Umbilical cord (tissue), 2 donors: Measurements from ENCODE around the gene ZNF598. TPM values are rescaled to one million over a fixed set of nuclear protein-coding genes. Genes with fewer than 3 reads are reported as not detected.

Experiments used
- DNase-seq: peaks from one replicate; pipeline ENCODE4 v3.0.0-alpha.2; 2015; ENCODE audit warnings: low spot score
- total RNA-seq: library from RNA; depleted of rRNA; stranded (reverse); fragments of >200 nt; gene quantifications from one replicate; pipeline ENCODE4 v1.2.3, GENCODE V29; 2014; ENCODE audit warnings: low replicate concordance; ENCODE audit not compliant: insufficient read depth

ZNF598 gene
- 4.8 TPM for total RNA-seq

DNA sequence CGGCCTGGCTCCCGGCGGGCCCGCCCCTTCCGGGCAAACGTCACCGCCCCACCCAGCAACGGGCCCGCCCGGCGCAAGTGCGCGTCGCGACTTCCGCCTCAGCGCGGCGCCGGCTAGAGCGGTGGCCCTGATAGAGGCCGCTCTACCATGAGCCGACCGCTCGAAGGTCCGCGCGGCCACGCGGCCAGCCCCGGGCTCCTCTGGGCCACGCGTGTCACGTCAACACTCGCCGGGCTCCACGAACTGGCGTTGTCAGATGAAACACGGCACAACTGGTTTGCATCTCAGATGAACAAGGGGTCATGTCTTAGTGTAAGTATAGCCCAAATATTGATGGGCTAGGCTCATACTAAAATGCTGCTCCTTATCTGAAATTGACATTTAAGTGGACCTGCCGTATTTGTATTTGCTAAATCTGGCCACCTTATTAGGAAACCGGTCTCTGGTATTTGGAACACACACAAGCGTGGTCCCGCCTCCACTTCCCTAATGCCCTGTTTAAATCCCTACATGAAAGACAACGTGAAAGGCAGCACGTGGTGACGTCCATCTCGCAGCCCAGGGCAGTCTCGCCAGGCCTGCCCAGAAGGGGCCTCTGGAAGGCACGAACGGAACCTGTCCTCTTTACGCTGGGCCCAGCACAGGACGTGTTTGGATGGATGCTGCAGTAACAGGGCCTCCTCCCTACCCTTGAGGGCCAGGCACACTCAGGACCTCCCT, at the start of gene ZNF598:
Gene ZNF598 (minus strand): TSS at position 31 of the 720 bp plus-strand sequence.
- DNase-seq = peak; percentile 88

DNA sequence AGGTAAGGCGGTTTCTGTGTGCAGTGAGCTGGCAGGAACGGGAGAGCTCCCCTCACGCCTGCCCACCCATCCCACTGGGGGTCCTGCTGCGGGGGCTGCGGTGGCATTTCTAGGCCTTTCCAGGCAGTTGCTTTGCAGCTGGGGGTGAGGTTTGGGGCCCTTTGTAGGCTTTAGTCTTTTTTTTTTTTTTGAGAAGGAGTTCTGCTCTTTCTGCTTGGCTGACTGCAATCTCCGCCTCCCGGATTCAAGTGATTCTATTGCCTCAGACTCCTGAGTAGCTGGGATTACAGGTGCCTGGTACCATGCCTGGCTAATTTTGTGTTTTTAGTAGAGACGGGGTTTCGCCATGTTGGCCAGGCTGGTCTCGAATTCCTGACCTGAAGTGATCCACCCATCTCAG, 49.3 kb upstream of the ZNF598 start:
- no peak for DNase-seq

DNA sequence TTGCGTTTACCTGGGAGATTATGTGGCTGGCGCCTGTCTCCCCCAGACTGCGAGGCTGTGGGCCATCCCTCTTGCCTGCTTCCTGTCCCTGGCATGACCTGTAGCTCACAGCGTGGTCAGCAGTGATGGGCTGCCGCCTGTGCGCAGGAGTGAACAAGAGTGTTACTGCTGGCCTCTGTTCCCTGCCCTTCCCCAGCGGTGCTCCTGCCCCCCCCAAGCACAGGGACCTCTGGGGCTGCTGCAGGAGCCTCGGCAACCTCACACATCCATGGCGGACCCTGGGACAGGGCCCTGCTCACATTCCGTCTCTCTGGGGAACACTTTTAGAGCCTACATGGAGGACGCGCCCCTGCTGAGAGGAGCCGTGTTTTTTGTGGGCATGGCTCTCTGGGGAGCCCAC, 48.8 kb upstream of the ZNF598 start:
- no peak for DNase-seq

DNA sequence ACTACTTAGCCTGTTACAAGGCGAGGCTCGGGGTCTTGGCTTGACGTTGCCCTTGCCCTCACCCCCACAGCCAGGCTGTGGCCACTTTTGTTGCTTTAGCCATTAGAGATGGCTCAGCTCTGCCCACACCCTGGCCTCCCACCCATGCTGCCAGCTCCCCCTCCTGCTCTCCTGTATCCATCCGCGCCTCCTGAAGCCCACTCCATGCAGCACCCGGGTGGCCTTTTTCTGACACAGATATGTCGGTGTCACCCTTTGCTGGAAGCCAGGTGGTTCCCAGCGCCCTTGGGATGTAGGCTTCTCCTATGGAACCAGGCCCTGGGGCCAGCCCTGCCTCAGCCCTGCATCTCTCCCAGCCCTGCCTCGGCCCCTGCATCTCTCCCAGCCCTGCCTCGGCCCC, 47.8 kb upstream of the ZNF598 start:
- no peak for DNase-seq

DNA sequence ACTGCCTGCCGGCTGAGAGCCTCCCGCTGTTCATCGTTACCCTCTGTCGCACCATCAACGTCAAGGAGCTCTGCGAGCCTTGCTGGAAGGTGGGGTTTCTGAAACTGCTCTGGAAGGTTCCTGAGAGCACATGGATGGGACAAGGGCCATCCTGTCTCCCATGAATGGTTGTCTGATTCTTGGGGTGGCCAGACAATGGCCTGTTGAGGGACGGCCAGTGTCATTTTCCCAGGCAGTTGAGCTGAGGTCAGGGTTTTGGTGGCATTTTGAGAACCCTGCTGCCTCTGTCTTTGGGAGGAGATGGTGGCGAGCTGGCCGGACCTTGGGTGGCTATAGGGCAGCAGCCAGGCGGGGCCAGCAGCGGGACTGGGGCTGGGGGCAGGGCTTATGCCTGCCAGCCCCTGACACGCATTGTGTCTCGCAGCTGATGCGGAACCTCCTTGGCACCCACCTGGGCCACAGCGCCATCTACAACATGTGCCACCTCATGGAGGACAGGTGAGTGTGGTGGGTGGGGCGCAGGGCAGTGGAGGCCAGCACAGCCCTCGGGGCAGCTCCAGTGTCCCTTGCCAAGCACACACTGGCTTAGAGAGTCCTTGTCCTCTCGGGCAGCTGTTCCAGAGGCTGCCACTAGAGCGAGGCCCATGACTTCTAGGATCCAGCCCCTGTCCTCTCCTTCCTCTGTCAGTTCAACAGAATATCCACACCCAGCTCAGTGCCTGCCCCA, 47.2 kb upstream of the ZNF598 start:
- DNase-seq = no peak

DNA sequence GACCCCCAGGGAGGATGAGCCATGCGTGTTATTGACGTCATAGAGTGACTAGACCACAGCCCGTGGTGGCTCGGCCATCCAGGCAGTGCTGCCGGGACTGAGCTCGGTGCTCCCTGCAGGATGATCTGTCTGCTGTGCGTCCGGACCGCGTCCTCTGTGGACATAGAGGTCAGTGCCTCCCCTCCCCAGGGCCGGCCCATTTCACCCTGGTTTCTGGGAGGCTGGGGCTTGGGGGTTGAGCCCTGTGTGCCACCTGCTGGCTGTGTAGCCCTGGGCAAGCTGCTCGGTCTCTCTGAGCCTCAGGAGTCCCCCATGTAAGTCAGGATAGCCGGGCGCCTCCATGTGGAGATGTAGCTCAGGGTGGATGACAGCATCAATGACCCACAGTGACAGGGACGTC, 46.5 kb upstream of the ZNF598 start:
- DNase-seq = no peak

DNA sequence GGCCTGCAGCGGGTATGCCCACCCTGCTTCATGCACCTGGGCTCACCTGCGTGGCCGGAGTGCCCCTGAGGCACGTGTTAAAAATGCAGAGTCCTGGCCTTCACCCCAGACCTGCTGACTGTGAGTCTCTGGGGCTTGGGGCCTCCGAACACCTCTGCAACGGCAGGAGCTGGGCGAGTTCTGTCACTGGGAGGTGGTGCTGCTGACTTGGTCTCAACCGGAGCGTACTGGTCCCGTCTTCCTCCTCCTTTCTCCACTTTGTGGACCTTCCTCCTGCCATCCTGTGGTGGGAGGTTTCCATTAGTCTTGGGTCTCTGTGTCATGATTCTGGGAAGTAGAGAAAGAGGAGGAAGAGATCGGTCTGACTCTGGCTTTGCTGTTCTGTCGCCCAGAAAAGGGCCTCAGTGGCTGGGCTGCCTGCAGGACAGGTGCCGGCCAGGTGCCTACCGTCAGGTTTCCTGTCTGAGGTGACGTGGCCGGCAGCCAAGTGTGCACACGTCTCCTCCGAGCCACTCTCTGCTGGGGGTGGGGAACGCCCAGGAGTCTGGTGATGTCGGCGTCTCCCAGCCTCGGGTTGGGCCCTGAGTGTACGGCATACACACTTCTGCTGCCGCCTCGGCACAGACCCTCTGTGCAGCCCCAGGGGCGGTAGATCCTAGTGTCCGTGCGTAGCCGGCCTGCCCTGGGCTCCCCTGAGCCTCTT, 45.1 kb upstream of the ZNF598 start:
- DNase-seq = no peak

DNA sequence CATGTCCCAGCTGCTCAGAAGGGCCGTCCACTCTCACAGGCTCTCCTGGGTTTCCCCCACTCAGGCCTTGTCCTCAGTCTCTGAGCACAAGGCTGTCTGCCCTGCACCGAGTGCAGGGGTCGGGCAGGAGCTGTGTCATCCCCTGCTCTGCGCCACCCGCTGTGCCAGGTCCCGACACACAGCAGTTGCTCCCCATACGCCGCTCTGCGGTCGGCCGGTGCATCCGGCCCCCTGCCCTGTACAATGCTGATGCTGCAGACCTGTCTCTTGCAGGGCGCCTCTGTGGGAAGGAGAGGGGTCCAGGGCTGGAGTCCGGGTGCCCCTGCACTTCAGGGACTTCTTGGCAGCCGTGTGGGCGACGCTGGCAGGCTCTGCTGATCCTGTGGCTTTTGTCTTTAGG, 44.3 kb upstream of the ZNF598 start:
- DNase-seq = no peak

DNA sequence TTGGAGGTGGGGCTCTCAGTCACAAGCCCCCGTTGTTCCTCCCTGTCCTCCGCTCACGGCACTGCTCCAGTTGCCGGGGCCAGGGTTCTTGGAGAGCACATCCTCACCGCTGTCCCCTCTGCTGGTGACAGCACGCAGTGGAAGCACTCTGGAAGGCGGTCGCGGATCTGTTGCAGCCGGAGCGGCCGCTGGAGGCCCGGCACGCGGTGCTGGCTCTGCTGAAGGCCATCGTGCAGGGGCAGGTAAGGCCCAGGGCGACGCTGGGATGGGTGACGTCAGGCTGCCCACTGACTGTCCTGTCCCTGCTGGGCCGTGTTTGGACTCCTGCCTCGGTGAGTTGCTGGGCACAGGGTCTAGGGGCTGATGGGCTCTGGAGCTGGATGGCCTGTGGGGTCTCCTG, 43.6 kb upstream of the ZNF598 start:
- DNase-seq = no peak

DNA sequence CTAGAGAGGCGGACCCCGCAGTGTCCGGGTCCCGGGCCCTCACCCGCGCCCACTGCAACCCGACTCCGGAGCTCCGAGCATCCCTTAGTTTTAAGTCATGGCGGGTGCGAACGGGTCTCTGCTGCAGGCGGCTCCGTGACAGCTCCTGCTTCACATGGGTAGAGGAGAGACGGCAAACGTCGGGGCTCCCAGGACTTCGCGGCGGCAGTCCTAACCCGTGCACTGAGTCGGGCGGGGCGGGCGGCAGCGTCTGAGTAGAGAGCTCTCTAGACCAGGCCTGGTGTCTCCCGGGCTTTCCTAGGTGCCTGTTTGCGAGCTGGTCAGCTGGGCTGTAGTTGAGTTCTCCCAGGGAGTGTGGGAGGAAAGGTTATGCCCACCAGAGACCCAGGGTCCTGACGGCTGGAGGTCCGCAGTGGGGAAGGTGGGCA, 38.5 kb upstream of the ZNF598 start:
- DNase-seq = no peak

DNA sequence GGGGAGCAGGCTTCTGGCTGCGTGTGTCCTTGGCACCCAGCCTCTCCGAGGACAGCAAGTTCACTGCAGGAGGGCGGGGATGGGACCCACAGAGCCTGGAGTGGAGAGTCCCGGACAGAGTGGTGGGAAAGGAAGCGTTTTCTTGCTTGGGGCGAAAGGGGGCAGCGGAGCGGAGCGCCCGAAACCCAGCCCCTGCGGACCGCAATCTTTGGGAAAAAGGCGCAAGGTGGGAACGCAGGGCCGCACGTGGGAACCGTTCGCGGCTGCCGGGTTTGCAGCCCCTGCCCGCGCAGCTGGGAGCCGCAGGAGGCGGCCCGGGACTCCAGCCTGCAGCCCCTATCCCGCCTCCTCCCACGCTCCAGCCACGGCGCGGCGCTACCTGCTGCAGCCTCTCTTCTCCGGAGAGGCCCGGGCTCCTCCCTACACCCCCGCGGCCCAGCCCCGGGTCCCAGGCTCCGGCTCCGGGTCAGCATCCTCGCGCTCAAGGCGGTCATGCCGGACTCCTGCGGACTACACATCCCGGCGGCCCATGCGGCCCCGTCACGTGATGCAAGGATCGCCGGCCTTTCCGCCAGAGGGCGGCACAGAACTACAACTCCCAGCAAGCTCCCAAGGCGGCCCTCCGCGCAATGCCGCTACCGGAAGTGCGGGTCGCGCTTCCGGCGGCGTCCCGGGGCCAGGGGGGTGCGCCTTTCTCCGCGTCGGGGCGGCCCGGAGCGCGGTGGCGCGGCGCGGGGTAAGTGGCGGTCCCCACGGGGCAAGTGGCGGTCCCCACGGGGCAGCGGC, 37.9 kb upstream of the ZNF598 start, which contains the start of the genes NTHL1 and TSC2:
Gene NTHL1 (minus strand): TSS at position 505 of the 786 bp plus-strand sequence. CDS start 11 bp downstream, at position 494.
Gene TSC2 (plus strand): TSS at position 656 of the 786 bp plus-strand sequence. CDS start 631 bp downstream, outside the sequence.
- peak; percentile 98 for DNase-seq

DNA sequence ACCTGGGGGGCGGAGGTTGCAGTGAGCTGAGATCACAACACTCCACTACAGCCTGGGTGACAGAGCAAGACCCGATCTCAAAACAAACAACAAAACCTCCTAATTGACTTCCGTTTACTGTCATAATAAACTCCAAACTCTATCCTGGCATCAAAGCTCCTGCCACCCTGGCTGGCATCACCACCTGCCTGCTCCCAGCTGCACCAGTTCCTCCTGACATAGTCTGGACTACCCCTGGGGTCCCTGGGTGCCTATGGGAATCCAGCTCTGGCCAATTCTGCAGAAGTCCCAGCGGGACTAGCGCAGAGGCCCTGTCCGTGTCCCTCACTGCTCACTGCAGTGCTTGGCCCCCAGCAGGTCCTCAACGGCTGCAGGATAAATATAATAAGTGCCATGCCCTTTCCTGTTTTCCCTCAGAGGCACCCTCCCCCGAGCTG, 37.3 kb upstream of the ZNF598 start:
- no peak for DNase-seq

DNA sequence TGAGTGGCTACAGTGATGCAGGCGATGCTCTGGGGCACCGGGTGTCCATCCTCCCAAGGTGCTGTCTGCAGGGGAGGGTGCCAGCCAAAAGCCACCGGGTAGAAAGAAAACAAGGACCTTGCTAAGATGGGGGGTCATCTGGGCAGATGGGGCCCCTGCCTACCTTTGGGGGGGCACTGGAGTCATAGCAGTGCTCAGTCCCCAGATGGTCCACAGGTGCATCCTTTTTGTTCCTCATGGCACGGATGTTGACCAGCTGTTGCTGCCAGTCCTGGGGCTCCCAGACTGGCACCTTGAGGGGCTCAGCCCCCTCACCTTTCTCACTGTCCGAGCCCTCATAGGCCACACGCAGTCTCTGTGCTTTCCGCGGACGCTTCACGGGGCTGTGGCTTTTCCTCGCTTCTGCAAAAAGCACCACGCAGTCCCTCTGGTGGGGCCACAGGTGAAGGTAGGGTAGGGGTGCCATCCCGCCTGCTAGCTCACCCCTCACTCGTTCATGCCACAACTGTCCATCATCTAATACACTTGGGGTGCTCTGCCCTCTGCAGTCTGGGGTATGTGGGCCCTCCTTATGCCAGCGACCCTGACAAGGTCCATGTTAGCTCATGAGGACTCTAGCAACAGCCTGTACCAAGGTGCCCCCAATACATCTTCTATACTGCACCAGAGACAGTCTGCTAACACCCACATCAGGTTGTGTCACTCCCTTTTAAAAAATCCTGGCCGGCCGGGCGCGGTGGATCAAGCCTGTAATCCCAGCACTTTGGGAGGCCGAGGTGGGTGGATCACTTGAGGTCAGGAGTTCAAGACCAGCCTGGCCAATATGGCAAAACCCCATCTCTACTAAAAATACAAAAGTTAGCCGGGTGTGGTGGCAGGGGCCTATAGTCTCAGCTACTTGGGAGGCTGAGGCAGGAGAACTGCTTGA, 36.6 kb upstream of the ZNF598 start:
- DNase-seq = no peak

DNA sequence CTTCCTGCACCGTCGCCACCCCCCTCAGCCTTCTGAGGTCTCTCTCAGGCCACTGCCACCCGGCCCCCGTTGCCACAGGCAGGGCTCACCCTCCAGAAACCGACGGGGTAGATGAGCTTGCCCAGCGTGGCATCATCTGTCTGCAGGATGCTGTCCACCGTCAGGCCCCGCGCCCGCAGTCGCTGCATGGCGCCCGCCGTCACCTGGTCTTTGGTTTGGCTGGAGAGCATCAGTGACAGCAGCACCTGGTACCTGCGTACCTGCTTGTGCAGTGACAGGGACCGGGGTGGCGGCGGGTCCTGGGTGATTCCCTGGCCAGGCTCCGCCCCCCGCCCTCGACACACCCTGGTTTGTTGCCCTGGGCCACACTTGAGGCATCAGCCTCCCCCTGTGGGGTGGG, 34.9 kb upstream of the ZNF598 start:
- no peak for DNase-seq

DNA sequence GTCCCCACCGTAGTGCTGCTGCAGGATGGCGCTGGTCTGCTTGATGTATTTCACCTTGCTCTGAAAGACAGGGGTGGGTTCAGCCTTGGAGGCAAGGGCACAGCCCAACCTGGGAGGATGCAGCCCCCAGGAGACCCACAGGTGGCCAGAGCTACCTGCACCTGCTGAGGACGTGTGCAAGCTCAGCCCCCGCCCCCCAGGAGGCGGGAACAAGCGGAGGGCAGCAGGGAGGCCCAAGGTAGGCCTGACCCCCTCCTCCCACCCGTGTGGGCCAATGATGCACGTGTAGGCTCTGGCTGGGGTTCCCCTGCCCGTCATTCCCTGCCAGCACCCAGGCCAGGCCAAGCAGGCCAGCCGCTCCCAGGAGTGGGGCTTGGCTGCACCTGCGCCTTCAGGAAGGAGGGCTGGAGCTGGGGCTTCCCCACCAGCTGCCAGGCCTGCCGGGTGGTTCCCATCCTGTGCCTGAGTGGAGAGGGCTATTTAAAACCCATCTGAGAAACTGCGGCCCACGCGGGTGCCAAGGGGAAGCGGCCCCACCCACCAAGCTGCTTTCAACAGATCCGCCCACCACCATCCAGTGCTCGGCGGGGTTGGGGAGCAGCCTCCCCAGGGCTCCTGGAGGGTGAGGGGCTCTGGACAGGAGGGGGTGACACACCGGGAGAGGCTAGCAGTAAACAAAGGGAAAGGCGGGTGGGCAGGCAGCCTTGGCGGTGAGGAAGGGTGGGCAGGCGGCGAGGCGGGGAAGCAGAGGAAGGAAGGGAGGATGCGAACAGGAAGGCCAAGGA, 34.2 kb upstream of the ZNF598 start:
- DNase-seq = peak; percentile 41

DNA sequence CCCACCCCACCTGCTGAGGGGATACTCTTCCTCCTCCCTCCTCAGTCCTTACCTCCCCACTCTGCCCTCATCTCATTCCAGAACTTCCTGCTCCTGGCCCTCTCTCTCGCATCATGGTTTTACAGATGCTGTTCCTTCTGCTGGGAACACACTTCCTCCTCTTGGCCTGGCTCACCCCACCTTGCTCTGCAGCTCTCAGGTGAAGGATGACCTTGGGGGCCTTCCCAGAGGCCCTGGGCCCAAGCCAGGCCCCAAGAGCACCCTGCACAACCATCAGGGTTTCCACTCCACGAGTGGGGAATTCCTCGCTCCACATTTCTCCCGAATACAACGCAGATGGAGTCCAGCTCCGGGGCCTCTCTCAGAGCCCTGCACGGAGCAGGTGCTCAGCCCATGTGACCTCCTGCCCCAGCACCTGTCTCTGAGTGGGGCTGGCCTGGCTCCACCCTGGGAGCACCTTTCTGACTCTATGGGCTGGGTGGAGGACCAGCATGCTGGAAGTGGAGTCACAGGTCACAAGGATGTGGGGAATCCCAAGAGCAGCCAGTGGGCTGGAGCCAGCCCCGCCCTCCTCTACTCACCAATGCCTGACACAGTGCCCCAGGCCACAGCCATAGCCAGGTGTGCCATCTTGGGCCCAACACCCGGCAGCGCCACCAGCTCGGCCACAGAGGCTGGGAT, 33.5 kb upstream of the ZNF598 start:
- DNase-seq = no peak

DNA sequence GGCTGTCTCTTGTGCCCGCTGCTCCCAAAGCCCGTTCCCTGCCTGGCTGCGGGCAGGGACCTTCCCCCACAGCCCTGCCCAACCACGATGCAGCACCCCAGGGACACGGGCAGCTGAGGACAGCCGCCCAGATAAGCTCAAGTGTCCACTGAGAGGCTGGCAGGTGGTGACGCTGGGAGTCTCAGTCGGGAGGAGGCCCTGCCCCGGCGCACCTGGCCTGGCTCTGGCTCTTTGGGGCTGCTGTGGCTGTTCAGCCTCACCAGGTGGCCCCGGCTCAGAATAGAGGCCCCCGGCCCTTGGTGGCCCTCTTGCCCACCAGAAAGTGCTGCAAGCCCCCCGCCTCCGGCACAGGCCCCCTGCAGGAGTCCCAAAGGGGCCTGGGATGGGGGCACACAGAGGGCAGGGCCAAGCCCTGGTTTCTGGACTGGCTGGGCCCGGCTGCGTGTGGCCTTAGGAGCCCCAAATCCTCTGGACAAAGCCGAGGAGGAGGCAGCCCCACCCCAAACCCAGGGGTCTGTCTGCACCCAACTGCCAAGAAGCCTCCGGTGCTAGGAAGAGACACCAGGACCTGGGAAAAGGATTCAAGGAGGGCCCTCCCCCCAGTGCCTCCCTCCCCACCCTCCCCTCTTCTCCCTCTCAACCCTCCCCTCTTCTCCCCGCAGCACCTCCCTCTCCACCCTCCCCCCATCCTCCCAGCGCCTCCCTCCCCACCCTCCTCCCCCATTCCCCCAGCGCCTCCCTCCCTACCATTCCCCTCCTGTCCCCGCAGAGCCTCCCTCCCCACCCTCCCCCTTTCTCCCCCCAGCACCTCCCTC, 32.8 kb upstream of the ZNF598 start:
- peak; percentile 19 for DNase-seq
